SIG-M5 (cell line): Measurements from ENCODE around the gene LSAMP.
"Not testable (repeated sequence)": the region's sequence is repeated elsewhere in the genome, so short reads cannot be mapped to it uniquely, and the experiment has no call there.

Experiments
- DNase-seq: peaks from one replicate; lab custom pipeline; 2025; lab: John Stamatoyannopoulos, UW

The LSAMP gene

DNA sequence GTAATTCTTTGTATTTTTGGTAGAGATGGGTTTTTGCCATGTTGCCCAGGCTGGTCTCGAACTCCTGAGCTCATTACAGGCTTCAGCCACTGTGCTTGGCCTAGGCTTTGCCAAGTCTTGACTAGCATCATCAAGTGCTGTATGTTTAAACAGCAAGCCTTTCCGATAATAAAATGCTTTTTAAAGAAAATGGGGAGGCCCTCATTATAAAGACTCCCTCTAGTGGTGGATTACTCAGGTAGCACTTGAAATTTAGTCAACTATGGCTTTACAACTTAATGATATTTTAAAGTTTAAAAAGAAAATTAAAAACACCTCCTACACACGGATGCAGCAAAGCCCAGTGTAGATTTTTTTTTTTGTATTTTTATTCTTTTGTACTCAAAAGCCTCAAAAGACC, 608.3 kb downstream of the LSAMP start:
- DNase-seq, result no peak

DNA sequence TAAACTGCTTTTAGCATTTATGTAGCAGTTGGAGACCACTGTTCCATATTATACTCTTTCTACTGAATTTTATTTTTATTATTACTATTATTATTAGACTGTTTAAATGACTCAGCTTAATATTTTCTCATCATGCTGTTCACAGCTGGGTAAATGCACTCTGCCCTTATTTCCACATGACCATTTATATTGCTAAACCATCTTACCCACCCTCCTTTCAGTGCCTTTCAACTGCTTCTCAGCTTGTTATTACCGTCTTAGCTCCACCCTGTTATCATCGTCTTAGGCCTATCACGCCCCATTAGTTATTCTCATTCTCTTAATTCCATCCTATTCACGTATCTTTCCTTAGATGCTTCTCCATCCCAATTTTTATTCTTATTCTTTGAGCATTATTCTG, 609.3 kb downstream of the LSAMP start:
- no peak for DNase-seq

DNA sequence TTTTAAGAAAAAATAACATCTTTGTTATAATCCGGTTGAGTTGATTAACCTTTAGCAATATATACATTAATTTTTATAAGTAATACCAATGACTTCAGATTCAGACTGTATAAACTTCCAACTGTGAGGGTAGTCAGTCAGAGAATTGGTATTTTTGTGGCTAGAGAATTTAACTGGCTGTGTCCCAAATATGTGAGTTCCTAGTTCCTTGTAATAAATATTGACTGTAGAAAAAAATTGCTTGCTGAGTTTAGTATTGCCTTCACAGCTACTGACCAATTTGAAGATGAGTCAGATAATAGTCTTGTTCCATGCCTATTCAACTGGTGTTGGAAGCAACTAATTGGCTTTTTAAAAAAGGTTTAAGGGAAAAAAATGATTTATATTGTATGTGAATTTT, 611.2 kb downstream of the LSAMP start:
- no peak for DNase-seq

DNA sequence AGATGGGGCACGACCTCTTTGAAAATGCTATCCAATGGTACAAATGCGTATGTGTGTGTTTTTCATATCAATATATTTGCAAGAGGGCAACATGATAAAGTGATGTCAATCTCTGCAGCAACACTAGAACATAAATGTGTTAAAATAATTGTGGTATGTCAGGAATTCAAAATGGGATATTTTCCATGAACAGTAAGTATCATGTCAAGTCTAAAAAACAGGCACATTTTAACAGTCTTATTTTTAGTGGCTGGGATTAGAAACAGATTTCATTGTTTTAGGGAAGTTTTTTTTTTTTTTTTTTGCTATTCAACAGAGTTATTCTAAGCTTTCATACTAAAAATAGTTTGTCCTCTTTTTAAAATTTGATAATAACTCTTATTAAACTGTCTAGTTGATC, 612.2 kb downstream of the LSAMP start:
- no peak for DNase-seq

DNA sequence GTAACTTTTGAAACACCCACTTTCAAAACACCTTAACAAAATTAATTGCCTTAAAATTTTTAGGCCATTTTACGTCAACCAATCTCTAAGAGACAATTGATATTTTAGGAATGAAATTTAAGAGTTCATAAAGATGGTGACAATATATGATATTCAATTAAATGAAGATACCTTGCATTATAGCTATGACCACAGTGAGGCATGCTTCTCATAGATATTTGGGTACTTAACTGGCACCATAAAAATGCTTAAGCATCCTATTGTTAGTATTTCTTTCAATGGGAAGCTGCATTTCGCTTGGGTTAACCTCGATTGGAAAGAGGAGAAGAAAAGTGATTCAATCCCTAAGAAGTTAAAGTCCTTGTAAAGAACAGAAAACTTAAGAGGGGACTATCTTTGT, 613.0 kb downstream of the LSAMP start:
- DNase-seq, result no peak

DNA sequence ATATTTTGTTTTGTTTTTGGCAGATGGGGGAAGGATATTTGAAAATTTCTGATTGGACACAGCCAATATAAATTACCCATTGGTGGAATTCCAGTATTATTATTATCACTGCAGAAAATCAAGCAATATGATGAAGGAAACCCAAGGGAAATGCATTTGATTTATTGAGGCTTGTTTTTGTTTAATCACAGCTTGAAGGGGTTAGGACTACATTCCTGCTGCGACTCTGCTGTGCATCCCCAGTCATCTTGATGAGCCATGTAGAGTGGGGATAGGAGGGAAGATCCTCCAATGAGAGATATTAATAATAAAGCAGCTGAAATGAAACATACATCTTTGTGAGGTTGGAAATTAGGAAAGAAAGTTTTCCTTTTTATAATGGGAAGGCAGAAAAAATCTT, 613.4 kb downstream of the LSAMP start:
- no peak for DNase-seq

DNA sequence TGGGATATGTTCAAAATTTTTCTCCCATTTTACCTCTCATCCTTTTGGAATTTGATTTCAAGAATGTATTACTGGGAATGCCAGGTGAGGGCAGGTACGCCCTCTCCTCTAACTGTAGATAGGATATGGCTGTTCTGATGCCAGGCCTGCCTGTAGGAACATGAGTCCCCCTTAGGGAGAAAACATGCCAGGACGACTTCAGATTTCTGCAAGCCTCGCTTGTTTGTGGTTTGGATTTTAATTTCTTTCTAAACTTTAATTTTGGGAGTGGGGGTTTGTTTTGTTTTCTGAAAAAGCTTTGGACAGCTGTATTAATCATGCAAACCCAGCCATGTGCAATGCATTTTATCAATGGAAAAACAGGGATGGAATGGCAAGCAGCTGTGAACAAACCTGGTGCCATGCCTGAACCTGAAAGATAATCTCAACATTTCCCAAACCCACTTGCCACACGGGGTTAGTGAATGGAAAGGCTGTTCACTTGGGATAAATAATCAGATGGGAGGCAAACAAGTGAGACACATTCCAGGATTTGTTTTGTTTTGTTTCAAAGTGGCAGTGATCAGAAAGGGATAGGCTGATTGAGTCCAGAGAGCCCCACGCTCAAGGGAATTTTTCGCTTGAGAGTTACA, 614.4 kb downstream of the LSAMP start:
- DNase-seq, result no peak

DNA sequence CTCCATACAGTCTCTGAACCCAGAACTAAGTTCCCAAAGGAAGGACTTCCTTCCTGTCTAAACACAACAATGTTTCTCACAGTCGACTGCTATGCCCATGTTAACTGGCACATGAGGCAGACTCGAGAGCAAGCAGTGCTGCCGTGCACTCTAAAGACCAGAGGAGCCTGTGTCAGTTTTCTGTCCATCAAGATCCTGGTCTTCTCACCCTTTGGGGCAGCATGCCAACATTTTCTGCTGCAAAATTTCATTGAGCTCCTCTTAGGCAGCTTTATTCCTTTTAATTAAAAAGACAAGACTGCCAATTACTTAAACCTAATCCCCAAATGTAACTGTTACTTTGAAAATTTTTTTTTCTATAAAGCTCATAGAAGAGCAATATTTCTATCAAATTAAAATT, 616.9 kb downstream of the LSAMP start:
- DNase-seq, result no peak

DNA sequence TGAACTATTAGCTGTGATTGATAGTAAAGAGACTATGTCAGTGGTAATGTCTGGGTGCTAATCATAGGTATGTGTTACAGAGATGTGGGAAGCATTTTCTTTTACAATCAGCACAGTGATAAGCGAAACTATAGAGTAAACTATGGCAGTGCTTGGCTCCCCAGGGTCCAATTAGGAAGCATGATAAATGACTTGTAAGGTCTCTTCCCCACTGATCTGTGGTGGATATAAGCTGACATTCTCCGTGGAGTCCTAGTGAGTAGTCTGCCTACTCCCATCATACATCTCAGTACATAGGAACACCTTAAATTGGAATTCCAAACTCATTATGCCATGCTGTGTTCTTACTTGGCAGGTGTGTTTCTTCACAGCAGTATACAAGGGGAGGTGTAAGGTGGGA, 617.8 kb downstream of the LSAMP start:
- no peak for DNase-seq

DNA sequence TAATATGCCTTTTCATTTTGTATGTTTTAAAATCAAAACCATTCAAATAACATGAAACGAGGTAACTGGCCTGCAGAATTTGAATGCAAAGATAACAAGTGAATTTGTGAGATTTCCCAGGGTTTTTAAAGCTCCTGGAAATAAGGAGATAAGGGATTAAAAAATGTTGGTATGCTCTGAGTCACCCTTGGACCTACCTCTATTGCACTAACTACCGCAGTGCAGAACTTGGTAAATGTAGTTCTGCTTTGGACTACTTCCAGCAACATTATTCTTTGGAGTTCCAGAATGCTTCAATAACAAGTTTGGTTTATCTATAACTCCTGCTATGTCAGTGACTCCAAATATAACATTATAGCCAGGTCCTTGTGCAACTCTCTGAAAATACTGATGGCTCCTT, 620.2 kb downstream of the LSAMP start:
- no peak for DNase-seq

DNA sequence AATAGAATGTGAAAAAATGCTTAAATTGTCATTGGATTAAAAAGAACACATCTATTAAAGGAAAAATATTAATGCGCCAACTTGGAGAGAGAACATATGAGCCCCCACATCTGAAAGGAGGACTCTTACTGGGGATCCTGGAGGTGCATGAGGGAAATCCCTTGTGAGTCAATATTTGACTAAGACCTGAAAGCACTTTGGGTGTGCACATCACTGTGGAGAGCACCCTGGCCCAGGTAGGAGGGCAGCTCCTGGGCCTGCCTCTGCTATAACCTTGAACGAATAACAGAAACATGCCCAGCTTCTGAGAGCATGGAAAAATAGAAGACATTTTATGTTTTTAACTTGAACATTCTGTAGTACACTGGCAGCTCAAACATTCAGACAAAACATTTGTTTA, 622.2 kb downstream of the LSAMP start:
- DNase-seq, result no peak

DNA sequence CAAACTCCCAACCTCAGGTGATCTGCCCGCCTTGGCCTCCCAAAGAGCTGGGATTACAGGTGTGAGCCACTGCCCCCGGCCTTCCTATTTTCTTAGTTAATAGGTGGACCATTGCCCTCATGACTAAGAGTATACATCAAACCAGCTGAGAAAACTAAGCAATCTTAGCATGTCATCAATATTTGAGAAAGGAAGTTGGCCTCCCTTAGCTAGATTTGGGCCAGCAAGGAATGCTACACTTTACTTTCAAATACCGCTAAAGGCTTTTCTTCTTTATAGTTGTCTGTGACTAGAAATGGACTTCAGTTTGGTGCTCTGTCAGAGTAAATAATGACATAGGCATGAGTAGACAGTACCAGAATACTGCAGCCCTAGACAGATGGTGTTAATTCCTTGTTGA, 622.7 kb downstream of the LSAMP start:
- DNase-seq, result no peak

DNA sequence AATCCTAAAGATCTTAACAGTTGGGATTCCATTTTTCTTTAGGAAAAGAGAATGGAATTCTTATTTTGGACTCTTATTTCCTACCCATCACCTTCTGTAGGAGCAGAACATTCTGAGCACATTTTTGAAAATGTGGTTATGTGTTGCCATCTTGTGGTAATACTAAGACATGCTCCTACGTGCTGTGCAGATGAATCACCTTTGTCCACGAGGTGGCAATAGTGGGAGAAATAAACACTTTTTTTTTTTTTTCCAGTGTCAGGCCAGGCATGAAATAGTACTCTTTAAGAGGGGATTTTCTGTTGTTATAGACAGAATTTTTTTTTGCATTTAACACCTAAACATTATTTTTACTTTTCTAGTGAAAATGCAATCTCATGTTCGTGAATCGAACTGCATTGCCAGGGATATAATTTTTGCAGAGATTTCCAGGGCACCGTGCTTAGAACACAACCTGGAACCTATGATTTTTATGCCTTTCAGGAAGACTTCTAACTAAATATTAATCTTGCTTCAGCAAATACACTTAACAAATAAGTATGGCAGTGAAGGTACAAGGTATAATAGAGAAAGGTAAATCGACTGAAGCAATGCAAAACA, 625.4 kb downstream of the LSAMP start:
- no peak for DNase-seq

DNA sequence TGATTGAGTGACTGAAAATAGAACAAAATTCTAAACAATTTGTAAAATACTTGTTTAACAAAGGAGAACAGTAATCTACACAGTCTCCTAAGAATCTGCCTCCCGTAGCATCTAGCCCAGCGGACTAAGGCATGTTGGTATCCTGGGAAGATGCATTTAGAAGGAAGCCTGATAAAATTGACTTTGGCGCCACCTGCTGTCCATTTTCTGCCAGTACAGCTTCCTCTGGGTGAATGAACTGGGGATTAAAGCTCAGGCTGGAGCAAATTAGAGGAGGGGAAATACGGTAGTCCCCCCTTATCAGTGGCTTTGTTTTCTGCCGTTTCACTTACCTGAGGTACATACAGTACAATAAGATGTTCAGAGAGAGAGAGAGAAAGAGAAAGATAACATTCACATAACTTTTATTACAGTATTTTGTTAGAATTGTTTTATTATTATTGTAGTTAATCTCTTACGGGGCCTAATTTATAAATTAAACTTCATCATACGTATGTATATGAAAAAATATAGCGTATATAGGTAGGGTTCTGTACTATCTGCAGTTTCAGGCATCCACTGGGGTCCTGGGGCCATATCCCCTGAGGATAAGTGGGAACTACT, 630.4 kb downstream of the LSAMP start:
- DNase-seq, result no peak

DNA sequence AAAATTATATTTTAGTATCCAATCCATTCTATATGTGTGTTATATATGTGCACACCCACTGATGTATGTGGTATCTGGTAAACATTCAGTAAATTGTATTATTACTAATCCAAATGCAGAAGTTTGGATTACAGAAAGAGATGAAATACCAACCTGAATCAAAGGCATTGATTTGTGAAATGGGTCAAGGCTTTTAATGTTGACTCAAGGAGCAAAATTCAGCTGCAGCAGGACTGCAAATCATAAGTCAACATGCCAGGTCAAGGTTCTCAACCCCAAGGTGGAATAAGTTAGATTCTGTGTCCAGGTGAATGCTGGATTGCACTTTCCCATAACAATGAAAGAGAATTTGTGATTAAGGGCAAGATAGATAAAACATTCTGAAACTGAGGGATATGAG, 631.3 kb downstream of the LSAMP start:
- DNase-seq, result no peak

DNA sequence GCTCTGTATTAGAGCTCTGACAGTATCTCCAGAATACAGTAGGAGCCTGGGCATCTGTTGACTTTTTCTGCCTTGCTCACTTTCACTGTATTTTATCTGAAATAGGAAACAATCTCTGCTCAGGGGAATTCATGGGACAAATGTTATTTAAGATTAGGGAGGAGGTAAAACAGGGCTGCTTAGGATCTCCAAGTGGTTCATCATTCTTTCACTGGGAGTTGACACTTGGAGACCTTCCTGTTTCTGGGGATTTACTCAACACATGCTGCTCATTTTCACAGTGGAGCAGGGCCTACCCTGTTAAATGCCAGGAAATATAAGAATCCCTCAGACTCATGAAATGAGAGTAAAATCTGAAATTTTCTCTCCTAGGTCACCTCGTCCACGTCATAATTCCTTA, 636.5 kb downstream of the LSAMP start:
- DNase-seq, result no peak

DNA sequence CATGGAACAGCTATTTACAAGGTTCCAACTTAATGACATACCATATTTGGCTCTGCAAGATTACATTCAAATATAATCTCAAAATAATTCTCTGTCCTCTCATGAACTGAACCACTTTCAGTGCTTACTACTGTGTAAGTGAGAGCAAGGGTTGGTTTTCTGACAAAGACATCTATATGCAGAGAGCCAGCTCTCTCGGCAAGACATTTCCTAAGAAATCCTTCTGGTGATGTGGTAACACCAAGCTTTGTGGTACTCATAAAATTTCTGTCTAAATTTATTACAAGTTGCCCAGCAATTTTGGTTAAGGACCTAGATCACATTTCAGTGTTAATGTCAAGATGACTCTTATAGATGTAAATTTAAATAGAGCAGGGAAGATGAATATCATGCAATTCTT, 637.0 kb downstream of the LSAMP start:
- DNase-seq, result no peak

DNA sequence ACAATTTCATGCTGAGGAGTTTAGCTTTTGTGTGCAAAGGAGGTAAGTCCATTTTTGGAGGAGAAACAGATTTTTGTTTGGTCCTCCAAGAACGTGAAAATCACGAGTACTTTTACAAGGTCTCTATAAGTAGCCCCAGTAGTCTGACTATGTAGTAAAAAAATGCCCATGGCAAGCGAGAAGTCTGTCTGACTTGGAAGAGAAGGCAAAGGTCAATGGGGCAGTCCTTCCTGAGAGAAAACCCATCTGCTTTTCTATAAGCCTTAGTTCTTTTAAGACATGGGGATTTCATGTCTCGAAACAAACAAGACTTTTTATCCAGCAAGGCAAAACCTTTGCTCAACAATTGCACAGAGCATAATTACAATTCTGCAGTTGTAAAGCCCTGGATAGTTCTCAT, 638.8 kb downstream of the LSAMP start:
- DNase-seq, result no peak

DNA sequence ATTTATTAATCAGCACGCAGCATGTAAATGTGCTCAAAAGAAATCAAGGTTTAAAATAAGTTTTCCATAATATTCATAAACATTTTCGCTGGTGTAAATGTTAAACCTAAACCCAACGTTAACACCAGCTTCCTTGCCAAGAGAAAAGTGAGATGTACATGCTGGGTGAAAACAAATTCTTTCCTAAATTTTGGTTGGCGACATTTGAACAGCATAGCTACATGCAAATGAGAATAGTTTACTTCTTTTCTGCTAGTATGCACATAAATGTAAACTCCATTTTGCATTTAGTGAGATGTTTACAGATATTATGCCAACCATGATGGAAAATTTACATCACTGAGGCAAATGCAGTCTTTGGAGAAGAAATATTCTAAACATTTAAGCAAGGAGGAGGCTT, 639.8 kb downstream of the LSAMP start:
- no peak for DNase-seq

DNA sequence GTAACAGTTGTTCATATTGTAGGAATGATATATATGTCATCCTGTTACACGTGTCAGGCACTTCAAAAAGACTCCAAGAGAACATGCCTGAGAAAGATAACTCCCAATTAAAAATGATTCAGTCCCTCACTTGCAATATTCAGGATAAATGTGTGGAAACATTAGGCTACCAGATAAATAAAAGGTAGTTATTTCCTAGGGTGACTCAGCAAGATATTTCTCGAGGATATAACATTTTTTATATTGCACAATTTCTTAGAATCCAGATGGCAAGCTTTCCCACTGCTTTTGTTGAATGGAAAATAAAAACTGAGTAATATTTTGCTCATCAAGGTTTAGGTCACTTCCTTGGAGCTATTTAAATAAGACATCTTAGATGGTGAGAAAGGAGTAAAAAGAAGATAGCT, 640.6 kb downstream of the LSAMP start:
- DNase-seq, result no peak

DNA sequence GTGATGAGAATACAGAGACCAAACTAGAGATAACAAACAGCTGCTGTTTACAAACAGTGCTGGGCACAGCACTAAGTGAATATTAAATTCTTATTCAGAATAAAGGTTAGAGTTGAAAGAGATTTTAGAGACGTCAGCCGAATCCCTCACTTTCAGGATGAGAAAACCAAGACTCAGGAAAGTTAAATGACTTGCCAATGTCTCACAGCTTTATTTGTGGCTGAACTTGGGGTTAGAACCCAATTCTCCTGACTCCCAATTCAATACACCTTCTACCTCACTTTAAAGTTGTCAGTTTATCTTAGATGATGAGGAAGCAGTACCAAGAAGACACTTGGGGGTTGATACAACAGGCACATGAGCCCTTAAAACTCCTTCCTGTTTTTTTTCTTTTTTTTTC, 641.1 kb downstream of the LSAMP start:
- no peak for DNase-seq

DNA sequence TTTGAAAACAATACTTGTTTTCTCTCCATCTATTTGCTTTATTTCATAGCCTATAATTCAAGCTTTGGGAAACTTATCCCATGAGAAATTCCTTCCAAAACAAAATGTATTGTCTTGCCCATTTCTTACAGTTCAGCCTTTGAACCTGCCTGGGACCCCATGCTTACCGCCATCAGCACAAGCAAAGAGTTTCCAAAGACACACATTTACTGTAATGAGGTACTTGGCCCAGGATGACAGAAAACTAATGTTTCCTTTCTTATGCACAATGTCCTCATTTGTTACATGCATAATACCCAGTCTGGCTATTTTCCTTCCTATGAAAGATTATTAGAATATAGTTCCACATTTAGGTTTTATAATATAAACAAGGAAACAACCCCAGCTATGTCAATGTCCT, 641.6 kb downstream of the LSAMP start:
- DNase-seq, result no peak

DNA sequence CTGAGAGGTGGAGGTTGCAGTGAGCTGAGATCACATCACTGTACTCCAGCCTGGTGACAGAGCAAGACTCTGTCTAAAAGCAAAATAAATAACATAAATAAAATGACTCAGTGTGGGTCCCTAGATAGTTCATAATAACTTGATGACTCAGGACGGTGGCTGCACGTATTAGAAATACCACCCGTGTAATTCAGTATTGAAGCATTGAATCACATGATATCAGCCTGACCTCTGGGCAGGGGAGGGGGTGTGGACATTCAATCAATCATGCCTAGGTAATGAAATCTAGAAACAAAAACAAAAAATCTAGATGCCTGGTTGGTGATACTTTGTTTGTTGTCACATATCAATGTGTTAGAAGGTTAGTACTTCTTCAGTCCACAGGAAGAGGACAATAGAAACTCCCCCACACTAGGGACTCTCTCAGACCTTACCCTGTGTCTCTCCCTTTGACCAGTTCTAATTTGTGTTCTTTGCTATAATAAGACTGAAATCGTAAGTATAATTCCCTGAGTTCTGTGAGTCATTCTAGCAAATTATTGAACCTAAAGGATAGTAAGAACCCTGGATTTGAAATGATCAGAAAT, 644.7 kb downstream of the LSAMP start:
- no peak for DNase-seq

DNA sequence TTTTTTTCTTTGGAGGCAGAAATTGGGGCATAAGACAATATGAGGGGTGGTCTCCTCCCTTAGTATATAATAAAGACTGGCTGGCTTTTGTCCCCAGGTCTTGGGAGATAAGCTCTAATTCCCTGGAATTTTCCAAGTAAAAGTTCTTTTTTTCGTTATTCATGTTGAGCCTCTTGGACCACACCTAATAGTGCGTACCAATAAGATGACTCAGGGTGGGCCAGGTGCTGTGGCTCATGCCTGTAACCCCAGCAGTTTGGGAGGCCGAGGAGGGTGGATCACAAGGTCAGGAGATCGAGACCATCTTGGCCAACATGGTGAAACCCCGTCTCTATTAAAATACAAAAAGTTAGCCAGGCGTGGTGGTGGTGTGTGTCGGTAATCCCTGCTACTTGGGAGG, 645.2 kb downstream of the LSAMP start:
- not testable (repeated sequence) for DNase-seq
